AG04449 (cell line): ENCODE results near the gene NR2E3.

ENCODE experiments used
- CTCF ChIA-PET: fragments of 350-600 bp; formaldehyde crosslinking; extraction: SDS; loops from one replicate; lab custom pipeline; 2021; ENCODE audit warnings: antibody characterized with exemption; lab: Yijun Ruan, JAX
- POLR2A ChIA-PET: fragments of 400-600, 350-600 bp; formaldehyde crosslinking; extraction: SDS; loops from one replicate; lab custom pipeline; 2020; ENCODE audit warnings: antibody characterized with exemption, inconsistent platforms; lab: Yijun Ruan, JAX
- DNase-seq: peaks from one replicate; pipeline ENCODE4 v3.0.0-alpha.2; 2010; ENCODE audit warnings: low read depth, low spot score
- H3K4me3 ChIP-seq: 2 replicates; pipeline ENCODE4 v1.5.1; 2011; ENCODE audit warnings: low read depth, mild to moderate bottlenecking, control low read depth, low read length
- TF ChIP-seq, protein P1 (sequence below): IDR thresholded peaks from one replicate; pipeline ENCODE4 v1.5.1; 2011; ENCODE audit warnings: mild to moderate bottlenecking, moderate library complexity, low read length, control low read depth, inconsistent platforms; ENCODE audit not compliant: insufficient read depth; ENCODE audit errors: missing control alignments

Gene NR2E3

DNA sequence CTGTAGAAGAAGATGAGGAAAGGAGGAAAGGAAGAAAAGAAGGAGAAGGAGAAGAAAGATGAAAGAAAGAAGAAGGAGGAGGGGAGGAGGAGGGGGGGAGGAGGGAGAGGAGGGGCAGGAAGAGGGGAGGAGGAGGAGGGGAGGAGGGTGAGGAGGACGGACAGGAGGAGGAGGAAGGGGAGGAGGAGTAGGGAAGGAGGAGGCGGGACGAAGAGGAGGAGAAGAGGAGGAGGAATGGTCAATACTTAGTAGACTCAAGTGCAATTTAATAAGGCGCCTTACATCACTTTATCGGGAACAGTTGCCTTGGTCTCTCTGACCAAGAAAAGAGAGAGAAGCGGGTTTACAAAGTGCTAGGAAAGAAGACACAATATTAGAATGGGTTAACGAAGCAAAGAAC lies 23.7 kb upstream of the NR2E3 start:
- DNase-seq = no peak
- TF ChIP-seq, protein P1, sequence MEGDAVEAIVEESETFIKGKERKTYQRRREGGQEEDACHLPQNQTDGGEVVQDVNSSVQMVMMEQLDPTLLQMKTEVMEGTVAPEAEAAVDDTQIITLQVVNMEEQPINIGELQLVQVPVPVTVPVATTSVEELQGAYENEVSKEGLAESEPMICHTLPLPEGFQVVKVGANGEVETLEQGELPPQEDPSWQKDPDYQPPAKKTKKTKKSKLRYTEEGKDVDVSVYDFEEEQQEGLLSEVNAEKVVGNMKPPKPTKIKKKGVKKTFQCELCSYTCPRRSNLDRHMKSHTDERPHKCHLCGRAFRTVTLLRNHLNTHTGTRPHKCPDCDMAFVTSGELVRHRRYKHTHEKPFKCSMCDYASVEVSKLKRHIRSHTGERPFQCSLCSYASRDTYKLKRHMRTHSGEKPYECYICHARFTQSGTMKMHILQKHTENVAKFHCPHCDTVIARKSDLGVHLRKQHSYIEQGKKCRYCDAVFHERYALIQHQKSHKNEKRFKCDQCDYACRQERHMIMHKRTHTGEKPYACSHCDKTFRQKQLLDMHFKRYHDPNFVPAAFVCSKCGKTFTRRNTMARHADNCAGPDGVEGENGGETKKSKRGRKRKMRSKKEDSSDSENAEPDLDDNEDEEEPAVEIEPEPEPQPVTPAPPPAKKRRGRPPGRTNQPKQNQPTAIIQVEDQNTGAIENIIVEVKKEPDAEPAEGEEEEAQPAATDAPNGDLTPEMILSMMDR = no peak
- CTCF ChIA-PET = interaction anchor here (2.9 to 6.9 kb wide), 2 partner anchors 15 to 43 kb away, joined by 11 to 45 read pairs; no protein-coding TSS in a partner anchor

DNA sequence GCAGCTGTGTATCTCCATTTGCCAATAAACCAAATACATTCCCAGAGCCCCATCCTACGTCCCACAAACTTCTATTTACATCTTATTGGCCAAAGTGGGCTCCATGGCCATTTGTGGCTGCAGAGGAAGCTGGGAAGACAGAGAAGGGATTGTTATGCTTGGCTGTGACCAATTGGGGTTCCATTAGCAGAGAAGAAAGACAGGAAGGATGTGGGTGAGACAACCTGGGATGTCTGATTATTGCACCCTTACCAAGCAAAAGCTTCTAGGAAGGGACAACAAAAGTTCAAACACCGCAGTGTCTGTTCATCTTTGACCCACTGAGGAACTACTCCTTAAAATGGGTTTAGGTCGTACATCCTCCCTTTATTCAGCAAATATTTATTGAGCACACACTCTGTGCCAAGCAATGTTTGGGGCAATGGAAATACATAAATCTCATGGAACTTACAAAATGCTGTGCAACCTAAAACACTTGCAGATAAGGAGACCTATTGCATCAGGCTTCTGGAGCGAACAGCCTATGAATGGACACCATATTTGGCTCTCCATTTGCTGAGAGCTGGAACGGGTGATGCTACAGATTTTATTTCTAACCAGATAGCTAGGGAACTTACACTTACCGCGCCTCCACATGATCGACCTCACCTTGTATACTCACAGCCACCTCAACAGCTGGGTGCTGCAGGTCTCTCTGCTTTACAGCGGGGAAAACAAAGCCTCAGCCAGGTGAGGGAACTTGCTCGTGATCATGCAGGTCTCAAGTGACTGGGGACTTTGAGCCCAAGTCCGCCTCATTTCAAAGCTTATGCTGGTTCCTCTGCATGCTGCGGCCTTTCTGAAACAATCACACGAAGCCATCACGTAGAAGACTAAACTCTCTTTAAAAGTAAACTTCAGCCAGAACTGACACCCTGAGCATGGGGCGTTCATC lies 21.4 kb upstream of the NR2E3 start:
- POLR2A ChIA-PET = no interaction called here
- TF ChIP-seq, protein P1 = no peak

More for the DNA sequence above, 23.7 kb upstream of the NR2E3 start:
- no peak overlapping the region for H3K4me3 ChIP-seq
- POLR2A ChIA-PET = no interaction called here

DNA sequence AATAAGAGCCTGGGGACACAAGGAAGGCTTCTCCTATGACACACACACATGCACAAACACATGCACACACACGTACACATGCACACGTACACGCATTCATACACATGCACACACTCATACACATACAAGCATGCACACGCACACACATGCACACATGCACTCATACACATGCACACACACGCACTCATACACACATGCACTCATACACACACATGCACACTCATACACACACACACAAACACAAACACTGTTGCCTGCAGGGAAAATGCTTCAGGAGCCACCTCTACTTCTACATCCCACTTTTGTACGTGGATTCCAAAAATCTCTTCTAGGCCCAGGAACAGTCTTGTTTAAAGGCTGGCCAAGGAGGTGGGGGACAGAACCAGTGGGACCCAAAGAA lies 20.7 kb upstream of the NR2E3 start:
- DNase-seq = no peak
- CTCF ChIA-PET = interaction anchor here (1.1 to 6.9 kb wide), 6 partner anchors 10 to 46 kb away, joined by 3 to 45 read pairs (median 18); no protein-coding TSS in a partner anchor
- TF ChIP-seq, protein P1 = no peak
- no peak overlapping the region for H3K4me3 ChIP-seq
- POLR2A ChIA-PET = no interaction called here

More for the DNA sequence above, 21.4 kb upstream of the NR2E3 start:
- CTCF ChIA-PET = interaction anchor here (0.7 to 6.9 kb wide), 5 partner anchors 9 to 45 kb away, joined by 3 to 45 read pairs (median 11); no protein-coding TSS in a partner anchor
- no peak for DNase-seq
- H3K4me3 ChIP-seq = no peak overlapping the region

DNA sequence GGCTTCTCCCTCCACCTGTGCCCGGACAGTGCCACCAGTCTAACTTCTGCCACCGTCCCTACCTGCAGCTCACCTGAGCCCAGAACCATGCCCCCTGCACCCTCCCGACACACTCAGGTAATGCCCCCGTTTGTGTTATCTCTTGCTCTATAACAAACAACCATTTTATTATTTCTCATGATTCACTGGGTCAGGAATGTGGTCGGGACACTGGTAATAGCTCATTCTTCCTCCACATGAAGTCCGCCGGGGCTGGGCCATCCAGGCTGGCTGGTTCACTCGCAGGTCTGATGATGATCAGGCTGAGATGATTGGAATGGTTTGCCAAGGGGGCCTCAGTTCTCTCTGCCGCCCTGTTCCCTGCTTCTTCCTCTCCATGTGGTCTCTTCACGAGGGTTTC lies 20.3 kb upstream of the NR2E3 start:
- no peak for DNase-seq

DNA sequence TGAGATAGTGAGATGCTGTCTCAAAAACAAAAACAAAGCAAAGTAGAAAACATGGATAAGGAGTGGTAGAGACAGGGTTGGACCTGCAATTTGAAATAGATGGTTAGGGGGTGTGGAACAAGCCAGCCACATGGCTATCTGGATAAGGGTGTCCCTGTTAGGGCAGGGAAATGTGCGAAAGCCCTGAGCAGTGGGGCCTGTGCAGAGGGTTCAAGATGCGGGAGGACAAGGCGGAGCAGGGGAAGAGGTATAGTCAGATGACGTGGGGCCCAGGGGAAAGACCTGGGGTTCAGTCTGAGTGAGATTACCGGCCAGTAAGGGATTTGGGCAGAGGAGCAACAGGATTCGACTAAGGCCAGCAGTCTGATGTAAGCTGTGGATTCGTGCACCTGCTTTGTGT lies 18.4 kb upstream of the NR2E3 start:
- TF ChIP-seq, protein P1 = no peak
- POLR2A ChIA-PET = no interaction called here
- CTCF ChIA-PET = interaction anchor here (1.3 to 6.9 kb wide), 5 partner anchors 10 to 364 kb away, joined by 3 to 45 read pairs (median 25); no protein-coding TSS in a partner anchor

More for the DNA sequence above, 20.3 kb upstream of the NR2E3 start:
- TF ChIP-seq, protein P1 = no peak
- ChIA-PET CTCF (interaction anchor here (1.1 to 6.9 kb wide), 6 partner anchors 10 to 46 kb away, joined by 3 to 45 read pairs (median 16); no protein-coding TSS in a partner anchor), POLR2A (no interaction called here)
- H3K4me3 ChIP-seq = no peak overlapping the region

DNA sequence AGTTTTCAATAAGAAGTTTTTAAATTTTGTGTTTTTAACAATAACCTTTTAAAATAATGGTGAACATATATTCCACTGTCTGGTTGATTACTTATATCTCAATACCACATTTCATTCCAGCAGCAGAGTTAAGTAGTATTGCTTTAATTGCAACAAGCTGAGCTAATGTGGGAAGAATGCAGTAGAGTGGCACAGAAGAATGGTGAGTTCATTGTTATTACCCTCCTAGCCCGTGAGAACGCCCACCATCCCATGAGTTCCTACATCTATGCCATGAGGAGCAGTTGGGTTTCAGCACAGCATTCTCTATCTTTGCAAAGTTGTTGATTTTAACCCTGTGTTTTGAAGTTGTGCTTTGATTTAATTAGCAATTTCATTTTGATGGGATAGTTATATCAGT lies 17.8 kb upstream of the NR2E3 start:
- ChIA-PET CTCF (interaction anchor here (3.3 to 6.9 kb wide), 3 partner anchors 9 to 40 kb away, joined by 25 to 45 read pairs (median 41); no protein-coding TSS in a partner anchor), POLR2A (no interaction called here)
- peak; percentile 52 for DNase-seq
- TF ChIP-seq, protein P1 = no peak
- no peak overlapping the region for H3K4me3 ChIP-seq

More for the DNA sequence above, 18.4 kb upstream of the NR2E3 start:
- no peak overlapping the region for H3K4me3 ChIP-seq
- no peak for DNase-seq
